Activated CD4-positive, alpha-beta T cell treated with anti-CD3 and anti-CD28 coated beads, Interleukin-2, Interleukin-4, amounts not matched to agents 100 ng/mL and 50 ng/mL, durations not matched to agents 16 hours and 8 hours (primary cell): ENCODE results near the gene TBRG4.

Experiments used
- DNase-seq: peaks from one replicate; pipeline ENCODE4 v3.0.0-alpha.2; 2020; ENCODE audit warnings: low spot score

The TBRG4 gene

DNA sequence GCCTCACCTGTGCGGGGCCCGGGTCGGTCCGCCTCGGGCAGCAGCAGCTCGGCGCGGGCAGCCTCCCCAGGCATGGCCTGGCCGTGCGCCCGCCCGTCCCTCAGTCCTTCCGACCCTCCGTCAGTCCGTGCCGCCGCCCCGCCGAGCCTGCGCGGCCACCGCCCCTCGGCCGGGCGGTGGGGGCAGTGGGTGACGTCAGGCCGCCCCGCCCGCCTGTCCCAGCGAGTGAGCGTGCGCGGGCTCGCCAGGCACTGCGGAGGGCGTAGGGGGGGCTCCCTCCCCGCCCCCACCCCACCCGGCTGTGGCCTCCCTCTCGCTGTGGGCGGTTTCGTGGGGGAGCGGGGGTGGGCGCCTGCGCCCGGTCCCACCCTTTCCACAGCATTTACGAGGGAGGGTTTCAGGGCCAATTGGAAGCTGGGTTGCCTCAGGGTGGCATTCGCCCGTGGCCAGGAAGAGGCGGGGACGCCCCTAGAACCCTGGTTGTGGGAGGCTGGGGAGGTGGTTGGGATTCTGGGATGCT lies 22.6 kb downstream of the TBRG4 start, which contains the start of gene NACAD:
Gene NACAD, minus strand, starts transcription at position 149 of the 520 bp plus-strand sequence. Its CDS starts 75 bp downstream, at position 74.
- no peak for DNase-seq

- DNase-seq: no peak
Observed at GRCh38 chr7:45088146-45088701, 23.3 kb downstream of the TBRG4 start.

DNA sequence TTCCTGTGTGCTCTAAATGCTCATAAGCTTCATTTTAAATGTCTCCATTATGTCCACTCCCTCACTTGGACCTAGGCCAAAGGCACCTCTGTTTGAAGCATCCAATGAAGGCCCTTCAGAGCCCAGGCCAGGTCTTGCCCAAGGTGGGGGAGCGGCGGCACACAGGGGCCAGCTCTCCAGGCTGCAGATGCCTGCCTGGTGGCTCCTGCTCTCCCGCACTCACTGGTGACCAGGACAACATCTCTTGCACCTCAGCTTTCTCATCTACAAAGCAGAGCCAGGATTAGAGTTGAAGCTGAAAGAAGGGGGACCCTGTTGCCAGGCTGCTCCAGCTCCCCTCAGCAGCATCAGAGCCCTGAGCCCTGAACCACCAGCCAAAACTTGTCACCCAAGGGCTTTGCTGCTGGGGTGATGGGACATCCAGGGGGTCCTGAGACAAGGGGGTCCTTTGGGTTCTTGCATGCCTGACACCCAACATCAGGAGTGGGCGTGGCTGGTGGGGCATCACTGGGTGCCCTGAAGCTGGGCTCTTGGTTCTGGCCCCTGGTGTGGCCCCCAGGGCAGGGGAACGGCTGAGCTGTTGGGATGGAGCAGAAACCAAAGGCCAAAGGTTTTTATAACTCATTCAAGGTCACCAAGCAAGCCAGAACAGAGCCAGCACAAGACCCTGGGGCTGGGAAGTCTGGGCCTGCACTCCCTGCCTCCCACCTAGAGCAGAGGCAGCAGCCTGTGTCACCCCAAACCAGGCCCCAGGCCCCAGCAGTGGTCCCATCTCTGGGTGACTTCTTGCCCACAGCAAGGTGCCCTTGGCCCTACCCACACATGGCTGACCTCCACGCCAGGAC lies 24.0 kb downstream of the TBRG4 start:
- no peak for DNase-seq

GRCh38 chr7:45086331-45087065 lies 25.0 kb downstream of the TBRG4 start:
- no peak for DNase-seq

- no peak for DNase-seq
Observed at GRCh38 chr7:45085619-45086200, 25.8 kb downstream of the TBRG4 start.

- no peak for DNase-seq
Observed at GRCh38 chr7:45084901-45085618, 26.4 kb downstream of the TBRG4 start.

DNA sequence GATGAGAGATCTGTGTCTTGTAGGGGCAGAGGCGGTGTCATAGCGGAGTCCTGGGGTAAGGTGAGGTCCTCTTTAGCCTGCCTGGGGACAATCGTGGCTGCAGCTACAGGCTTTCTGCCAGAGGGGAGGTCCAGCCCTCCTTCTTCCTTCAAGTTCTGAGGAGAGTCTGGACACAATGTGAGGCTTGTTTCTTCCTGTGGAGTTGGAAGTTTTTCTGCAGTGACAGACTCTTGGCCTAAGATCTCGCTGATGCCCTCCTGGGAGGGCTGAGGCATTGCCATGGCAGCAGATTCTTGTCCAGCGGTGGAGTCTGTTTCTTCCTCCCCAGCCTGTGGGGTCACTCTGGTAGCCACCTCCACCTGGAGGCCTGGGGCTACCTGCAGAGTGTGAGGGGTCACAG lies 27.2 kb downstream of the TBRG4 start:
- DNase-seq: no peak

DNA sequence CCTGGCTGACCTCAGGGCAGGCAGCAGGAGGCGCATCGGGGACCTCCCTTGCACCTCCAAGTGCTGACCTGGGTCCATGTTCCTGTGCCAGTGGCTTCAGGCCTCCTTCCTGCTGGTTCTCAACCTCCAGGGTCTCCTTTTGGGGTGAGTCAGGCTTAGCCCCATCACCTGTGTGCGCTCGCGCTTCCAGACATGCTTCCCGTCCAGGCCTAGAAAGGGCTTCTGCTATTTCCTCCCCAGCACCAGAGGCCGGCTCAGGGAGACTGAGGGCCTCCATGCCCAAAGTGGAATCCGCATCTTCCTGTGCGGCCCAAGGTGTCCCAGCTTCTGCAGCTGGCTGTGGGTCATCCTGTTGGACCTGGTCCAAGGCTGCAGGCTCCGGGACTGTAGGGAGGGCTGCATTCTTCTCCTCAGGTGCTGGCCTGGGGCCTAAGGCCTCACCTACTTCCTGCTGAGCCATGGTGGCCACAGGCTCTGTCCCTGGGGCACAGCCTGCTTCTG lies 28.6 kb downstream of the TBRG4 start:
- DNase-seq: no peak

DNA sequence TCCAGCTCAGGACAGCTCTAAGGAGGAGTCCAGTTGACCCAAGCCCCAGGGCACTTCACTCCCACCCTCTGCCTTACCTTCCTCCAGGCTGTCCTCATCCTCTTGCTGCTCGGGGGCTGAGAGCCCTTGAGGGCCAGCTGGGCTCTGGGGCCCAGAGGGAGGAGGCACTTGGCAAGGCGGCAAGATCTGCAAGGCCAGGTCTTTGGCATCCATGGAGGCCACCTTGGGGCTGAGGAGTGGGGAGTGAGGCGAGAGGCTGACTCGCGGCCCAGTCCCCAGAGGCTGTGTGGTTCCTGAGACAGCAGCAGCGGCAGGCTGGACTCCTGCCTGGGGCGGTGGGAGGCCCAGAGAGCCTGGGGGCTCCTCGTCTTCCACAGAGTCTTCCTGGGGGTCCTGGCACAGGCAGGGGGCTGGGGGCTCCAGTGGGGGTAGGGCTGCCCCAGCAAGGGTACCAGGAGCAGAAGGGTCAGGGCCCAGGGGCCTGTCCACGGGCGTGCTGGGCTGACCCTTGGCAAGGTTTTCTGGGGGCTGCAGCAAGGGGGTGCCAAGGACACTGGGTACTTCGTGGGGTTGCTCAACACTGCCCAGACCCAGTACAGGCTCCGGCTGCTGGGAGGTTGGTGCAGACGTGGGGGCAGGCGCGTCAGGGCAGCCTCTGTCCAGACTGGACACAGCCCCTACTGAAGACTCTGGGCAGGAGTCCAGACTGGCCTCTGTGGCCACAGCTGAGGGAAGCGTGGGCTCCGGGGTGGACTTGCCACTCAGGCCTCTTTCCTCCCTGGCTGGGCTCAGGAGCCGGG lies 29.3 kb downstream of the TBRG4 start:
- DNase-seq: no peak

GRCh38 chr7:45081670-45081974 lies 29.9 kb downstream of the TBRG4 start:
- DNase-seq: no peak

- no peak for DNase-seq
Observed at GRCh38 chr7:45080958-45081669, 30.4 kb downstream of the TBRG4 start.

- no peak for DNase-seq
Observed at GRCh38 chr7:45080265-45080957, 31.1 kb downstream of the TBRG4 start.

DNA sequence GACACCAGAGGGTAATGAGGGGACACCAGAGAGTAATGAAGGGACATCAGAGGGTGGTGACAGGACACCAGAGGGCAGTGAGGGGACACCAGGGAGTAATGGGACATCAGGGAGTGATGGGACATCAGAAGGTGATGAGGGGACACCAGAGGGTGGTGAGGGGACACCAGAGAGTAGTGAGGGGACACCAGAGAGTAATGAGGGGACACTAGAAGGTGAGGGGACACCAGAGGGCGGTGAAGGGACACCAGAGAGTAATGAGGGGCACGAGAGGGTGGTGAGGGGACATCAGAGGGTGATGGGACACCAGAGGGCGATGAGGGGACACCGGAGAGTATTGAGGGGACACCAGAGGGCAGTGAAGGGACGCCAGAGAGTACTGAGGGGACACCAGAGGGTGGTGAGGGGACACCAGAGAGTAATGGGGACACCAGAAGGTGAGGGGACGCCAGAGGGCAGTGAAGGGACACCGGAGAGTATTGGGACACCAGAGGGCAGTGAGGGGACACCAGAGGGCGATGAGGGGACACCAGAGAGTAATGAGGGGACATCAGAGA lies 33.3 kb downstream of the TBRG4 start:
- DNase-seq: no peak

GRCh38 chr7:45077579-45077978 lies 33.9 kb downstream of the TBRG4 start:
- no peak for DNase-seq

DNA sequence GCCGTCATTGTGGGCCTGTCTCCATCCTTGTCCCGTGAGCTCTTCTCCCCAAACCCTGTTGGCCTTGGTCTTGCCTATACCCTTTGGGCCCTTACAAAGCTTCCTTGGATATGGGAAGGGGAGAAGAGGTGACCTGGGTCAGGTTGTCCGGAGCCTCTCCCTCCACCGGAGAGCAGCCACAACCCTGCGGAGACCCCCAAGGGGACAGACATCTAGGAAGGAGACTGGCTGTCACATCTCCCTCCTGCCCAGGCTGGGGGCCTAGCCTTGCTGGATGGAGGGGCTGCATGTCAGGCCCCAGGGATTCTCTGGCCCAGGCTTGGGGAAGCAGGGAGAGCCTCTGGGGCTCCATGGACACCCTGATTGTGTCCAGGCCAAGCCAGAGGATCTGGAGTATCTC lies 34.6 kb downstream of the TBRG4 start:
- DNase-seq: no peak

GRCh38 chr7:45075871-45076796 lies 35.4 kb downstream of the TBRG4 start:
- DNase-seq: no peak

- DNase-seq: no peak
Observed at GRCh38 chr7:45075355-45075644, 36.2 kb downstream of the TBRG4 start.
